ENCODE results near the gene WDR1.

The WDR1 gene

DNA sequence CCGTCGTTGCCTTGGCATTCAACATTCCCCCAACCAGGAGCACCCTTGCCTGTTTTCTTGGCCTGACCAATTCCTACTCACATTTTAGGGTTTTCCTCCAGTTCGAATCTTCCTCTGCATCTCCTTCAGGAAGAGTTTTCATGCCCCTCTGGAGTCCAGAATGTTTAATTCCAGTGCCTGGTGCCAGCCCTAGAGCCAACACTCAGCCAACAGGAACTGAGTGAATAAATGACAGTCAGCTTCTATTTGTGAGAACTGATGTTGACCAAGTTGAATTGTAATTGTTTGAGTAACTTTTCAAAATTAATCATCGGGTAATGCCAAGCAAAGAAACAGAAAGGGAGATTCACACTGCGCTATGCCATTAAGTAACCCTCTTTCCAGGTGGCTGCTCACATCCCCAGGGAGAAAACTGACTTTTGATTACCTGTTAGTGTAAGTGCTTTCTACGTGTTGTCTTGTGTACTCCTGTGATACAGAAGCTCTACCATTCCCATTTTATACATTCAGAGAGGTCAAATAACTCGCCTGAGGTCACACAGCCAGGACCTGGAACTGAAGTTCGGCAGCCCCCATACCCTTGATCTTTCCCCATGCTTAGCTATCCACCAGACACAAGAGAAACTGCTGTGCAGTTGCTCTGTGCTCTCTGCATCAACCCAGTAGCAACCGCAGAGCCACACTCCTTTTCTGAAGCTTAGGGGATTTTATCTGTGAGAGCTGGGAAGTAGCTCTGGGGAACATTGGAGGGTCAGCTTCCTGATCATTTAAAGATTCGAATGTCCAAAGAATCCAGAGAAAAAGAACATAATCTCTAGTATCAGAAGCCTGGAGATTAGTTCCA lies 76.3 kb downstream of the WDR1 start:
- Mint-ChIP-seq H3K36me3 (ENCODE audit: low read depth) (peaks cover 5% of the 10 kb centered on the region), H3K27me3 (ENCODE audit: low read depth) (no peaks in the 10 kb centered on the region), H3K9me3 (peaks cover 8% of the 10 kb centered on the region), H3K27ac (no peak overlapping the region), H3K4me3 (no peak overlapping the region), H3K4me1 (peaks cover 23% of the 10 kb centered on the region)
- TF ChIP-seq, protein P1, sequence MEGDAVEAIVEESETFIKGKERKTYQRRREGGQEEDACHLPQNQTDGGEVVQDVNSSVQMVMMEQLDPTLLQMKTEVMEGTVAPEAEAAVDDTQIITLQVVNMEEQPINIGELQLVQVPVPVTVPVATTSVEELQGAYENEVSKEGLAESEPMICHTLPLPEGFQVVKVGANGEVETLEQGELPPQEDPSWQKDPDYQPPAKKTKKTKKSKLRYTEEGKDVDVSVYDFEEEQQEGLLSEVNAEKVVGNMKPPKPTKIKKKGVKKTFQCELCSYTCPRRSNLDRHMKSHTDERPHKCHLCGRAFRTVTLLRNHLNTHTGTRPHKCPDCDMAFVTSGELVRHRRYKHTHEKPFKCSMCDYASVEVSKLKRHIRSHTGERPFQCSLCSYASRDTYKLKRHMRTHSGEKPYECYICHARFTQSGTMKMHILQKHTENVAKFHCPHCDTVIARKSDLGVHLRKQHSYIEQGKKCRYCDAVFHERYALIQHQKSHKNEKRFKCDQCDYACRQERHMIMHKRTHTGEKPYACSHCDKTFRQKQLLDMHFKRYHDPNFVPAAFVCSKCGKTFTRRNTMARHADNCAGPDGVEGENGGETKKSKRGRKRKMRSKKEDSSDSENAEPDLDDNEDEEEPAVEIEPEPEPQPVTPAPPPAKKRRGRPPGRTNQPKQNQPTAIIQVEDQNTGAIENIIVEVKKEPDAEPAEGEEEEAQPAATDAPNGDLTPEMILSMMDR (IDR thresholded peaks at IDR 0.05; ENCODE audit: unreplicated experiment in 3 of 3) = no peak

DNA sequence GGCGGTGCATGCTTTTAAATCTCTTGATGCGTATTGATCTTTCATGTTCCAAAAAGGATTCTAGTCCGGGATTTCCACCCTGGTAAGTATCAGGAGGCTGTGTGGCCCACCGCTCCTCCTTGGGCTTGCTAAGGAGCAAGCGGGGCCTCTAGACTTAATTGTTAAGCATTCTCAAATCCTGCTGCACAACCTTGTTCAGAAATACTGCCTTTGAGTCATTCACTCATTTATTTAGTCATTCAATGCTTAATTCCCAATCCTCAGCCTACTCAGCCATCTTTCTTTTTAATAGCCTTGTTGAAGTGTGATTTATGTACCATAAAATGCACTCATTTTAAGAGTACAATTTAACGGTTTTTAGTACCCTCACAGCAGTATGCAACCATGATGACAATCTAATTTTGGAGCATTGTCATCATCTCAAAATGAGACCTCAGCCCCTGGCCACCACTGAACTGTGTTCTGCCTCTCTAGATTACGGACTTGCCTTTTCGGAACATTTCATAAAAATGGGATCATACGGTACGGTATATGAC lies 79.7 kb downstream of the WDR1 start:
- TF ChIP-seq, protein P1 (IDR thresholded peaks at IDR 0.05; ENCODE audit: unreplicated experiment in 3 of 3) = no peak
- H3K9me3 Mint-ChIP-seq = no peaks in the 10 kb centered on the region
- peaks cover 46% of the 10 kb centered on the region for H3K4me1 Mint-ChIP-seq
- no peak overlapping the region for H3K4me3 Mint-ChIP-seq
- no peaks in the 10 kb centered on the region for H3K27me3 Mint-ChIP-seq (ENCODE audit: low read depth)
- H3K27ac Mint-ChIP-seq = no peak overlapping the region
- no peaks in the 10 kb centered on the region for H3K36me3 Mint-ChIP-seq (ENCODE audit: low read depth)

DNA sequence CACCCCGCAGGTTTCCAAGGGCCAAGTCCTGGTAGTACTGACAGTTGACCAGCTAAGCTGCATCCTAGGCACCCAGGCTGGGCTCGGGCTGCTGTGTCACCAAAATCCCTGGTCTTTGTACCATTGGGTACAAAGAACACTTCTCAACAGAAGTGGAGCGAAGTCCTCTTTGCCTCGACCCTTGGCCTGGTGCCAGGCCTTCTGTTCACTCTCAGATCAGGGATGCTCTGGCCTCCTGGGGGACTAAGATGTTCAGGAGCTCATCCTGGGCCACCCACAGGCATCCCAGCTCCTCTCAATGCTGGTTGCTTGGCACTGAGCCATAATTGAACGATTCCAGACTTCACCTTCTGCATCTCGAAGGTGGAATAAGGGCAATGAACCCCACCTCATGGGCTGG lies 81.5 kb downstream of the WDR1 start:
- TF ChIP-seq, protein P1 (IDR thresholded peaks at IDR 0.05; ENCODE audit: unreplicated experiment in 3 of 3) = no peak
- H3K27ac Mint-ChIP-seq = no peak overlapping the region
- H3K4me3 Mint-ChIP-seq = no peak overlapping the region
- no peaks in the 10 kb centered on the region for H3K36me3 Mint-ChIP-seq (ENCODE audit: low read depth)
- H3K4me1 Mint-ChIP-seq = peaks cover 50% of the 10 kb centered on the region
- no peaks in the 10 kb centered on the region for H3K9me3 Mint-ChIP-seq
- H3K27me3 Mint-ChIP-seq (ENCODE audit: low read depth) = no peaks in the 10 kb centered on the region

DNA sequence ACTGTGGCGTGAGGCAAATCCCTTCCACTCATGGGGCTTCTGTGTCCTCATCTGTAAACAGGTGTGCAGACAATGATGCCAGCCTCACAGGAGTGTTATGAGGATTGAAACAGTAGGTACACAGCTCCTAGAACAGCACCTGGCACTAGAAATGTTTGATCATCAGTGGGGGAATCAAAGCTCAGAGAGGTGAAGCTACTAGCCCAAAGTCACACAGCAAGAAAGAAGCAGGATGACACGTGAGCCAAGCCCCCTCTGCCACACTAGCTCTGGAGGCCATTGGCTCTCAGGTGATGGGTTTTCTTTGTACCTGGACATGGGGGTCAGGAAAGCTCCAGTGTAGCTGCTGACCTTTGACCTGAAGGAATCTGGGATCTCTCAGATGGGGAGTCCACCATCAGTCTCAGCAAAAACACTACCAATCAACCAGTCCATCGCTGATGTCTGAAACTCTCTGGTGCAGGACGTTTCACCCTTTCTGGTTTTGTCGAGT lies 81.9 kb downstream of the WDR1 start:
- no peaks in the 10 kb centered on the region for H3K9me3 Mint-ChIP-seq
- H3K36me3 Mint-ChIP-seq (ENCODE audit: low read depth) = no peaks in the 10 kb centered on the region
- no peak overlapping the region for H3K27ac Mint-ChIP-seq
- H3K4me3 Mint-ChIP-seq = no peak overlapping the region
- peaks cover 50% of the 10 kb centered on the region for H3K4me1 Mint-ChIP-seq
- TF ChIP-seq, protein P1 (IDR thresholded peaks at IDR 0.05; ENCODE audit: unreplicated experiment in 3 of 3) = no peak
- H3K27me3 Mint-ChIP-seq (ENCODE audit: low read depth) = no peaks in the 10 kb centered on the region

DNA sequence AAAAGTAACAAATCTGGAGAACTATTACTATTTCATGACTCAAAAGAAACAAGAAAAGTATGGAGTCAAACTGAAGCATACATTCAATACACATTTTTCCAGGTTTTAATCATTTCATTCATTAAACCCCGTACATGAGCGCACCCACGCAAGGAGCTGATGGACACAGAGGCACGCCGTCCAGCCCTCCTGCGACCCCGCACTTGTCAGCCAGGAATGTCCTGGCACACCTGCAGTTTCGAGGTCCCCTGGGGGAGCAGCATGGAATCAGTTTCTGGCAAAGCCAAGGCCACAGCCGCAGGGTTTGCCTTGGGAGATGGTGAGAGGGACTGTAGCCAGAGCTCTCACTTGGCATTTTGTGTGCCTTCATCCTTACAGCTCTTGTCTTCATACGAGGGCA lies 82.5 kb downstream of the WDR1 start:
- no peaks in the 10 kb centered on the region for H3K27me3 Mint-ChIP-seq (ENCODE audit: low read depth)
- H3K36me3 Mint-ChIP-seq (ENCODE audit: low read depth) = no peaks in the 10 kb centered on the region
- H3K27ac Mint-ChIP-seq = peak overlapping the region; percentile 11 to 34 (median 23)
- peaks cover 50% of the 10 kb centered on the region for H3K4me1 Mint-ChIP-seq
- TF ChIP-seq, protein P1 (IDR thresholded peaks at IDR 0.05; ENCODE audit: unreplicated experiment in 3 of 3) = no peak
- H3K4me3 Mint-ChIP-seq = no peak overlapping the region
- no peaks in the 10 kb centered on the region for H3K9me3 Mint-ChIP-seq
